ENCODE results near the gene IL6ST. TPM values are rescaled to one million over a fixed set of nuclear protein-coding genes. Genes with fewer than 3 reads are reported as not detected.
"Not testable (repeated sequence)": the region's sequence is repeated elsewhere in the genome, so short reads cannot be mapped to it uniquely, and the experiment has no call there.

Gene IL6ST
- total RNA-seq, 1 experiment from 2014 or later, result 181 TPM

DNA sequence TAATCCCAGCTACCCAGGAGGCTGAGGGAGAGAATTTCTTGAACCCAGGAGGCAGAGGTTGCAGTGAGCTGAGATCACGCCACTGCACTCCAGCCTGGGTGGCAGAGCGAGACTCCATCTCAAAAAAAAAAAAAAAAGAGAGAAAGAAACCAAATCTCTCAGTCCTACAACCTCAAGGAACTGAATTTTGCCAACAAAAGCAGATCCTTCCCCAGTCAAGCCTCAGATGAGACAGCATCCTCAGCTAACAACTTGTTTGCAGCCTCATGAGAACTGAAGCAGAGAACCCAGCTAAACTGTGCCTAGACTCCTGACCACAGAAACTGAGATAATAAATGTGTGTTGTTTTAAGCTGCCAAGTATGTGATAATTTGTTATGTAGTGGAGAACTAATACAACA, 7.5 kb upstream of the IL6ST start:
- Histone ChIP-seq H3K36me3 (ENCODE audit: control insufficient read depth, insufficient read depth, low read length) (no peaks in the 10 kb centered on the region), H3K4me1 (ENCODE audit: control insufficient read depth, insufficient read depth, low read length) (no peaks in the 10 kb centered on the region), H3K4me3 (ENCODE audit: low read depth in 2 of 2, low read length in 2 of 2) (no peak overlapping the region), H3K9me3 (ENCODE audit: control insufficient read depth, insufficient read depth, low read depth, low read length) (no peaks in the 10 kb centered on the region), H3K27me3 (ENCODE audit: control insufficient read depth, insufficient read depth, low read length) (no peaks in the 10 kb centered on the region), H3K27ac (ENCODE audit: low read length) (no peak overlapping the region)
- BruUV-seq (replicated peaks), result no TSS peak
- in situ Hi-C loops (cut with HindIII; ENCODE audit: low pct_unique_long_range_greater_than_20kb, low sequenced_read_pairs), result no loop called here
- ChIA-PET POLR2A (interaction anchor here (0.7 kb wide), 1 partner anchor 266 kb away, joined by 8 read pairs; no protein-coding TSS in a partner anchor), CTCF (interaction anchor here (0.7 kb wide), 1 partner anchor 805 kb away, joined by 3 read pairs; no protein-coding TSS in a partner anchor)
- intact Hi-C loops (cut with micrococcal nuclease; ENCODE audit: unreplicated experiment), result no loop called here
- DNase-seq (ENCODE audit: low read depth, low spot score) (no peak), ATAC-seq (no peak)
- TF ChIP-seq, protein P1, sequence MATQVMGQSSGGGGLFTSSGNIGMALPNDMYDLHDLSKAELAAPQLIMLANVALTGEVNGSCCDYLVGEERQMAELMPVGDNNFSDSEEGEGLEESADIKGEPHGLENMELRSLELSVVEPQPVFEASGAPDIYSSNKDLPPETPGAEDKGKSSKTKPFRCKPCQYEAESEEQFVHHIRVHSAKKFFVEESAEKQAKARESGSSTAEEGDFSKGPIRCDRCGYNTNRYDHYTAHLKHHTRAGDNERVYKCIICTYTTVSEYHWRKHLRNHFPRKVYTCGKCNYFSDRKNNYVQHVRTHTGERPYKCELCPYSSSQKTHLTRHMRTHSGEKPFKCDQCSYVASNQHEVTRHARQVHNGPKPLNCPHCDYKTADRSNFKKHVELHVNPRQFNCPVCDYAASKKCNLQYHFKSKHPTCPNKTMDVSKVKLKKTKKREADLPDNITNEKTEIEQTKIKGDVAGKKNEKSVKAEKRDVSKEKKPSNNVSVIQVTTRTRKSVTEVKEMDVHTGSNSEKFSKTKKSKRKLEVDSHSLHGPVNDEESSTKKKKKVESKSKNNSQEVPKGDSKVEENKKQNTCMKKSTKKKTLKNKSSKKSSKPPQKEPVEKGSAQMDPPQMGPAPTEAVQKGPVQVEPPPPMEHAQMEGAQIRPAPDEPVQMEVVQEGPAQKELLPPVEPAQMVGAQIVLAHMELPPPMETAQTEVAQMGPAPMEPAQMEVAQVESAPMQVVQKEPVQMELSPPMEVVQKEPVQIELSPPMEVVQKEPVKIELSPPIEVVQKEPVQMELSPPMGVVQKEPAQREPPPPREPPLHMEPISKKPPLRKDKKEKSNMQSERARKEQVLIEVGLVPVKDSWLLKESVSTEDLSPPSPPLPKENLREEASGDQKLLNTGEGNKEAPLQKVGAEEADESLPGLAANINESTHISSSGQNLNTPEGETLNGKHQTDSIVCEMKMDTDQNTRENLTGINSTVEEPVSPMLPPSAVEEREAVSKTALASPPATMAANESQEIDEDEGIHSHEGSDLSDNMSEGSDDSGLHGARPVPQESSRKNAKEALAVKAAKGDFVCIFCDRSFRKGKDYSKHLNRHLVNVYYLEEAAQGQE (IDR thresholded peaks at IDR 0.05; ENCODE audit: insufficient read depth in 1 of 2, low read depth in 2 of 2, low read length in 1 of 2), result no peak
- no peak for TF ChIP-seq TCF7L2 (IDR thresholded peaks at IDR 0.05; ENCODE audit: low read depth, low read length)
- TF ChIP-seq POLR2AphosphoS5 (IDR thresholded peaks at IDR 0.05; ENCODE audit: low read depth, low read length), result no peak
- TF ChIP-seq SIN3A (IDR thresholded peaks at IDR 0.05; ENCODE audit: borderline replicate concordance, insufficient read depth, low read depth, low read length), result no peak
- TF ChIP-seq, protein P2, sequence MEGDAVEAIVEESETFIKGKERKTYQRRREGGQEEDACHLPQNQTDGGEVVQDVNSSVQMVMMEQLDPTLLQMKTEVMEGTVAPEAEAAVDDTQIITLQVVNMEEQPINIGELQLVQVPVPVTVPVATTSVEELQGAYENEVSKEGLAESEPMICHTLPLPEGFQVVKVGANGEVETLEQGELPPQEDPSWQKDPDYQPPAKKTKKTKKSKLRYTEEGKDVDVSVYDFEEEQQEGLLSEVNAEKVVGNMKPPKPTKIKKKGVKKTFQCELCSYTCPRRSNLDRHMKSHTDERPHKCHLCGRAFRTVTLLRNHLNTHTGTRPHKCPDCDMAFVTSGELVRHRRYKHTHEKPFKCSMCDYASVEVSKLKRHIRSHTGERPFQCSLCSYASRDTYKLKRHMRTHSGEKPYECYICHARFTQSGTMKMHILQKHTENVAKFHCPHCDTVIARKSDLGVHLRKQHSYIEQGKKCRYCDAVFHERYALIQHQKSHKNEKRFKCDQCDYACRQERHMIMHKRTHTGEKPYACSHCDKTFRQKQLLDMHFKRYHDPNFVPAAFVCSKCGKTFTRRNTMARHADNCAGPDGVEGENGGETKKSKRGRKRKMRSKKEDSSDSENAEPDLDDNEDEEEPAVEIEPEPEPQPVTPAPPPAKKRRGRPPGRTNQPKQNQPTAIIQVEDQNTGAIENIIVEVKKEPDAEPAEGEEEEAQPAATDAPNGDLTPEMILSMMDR (IDR thresholded peaks at IDR 0.05), result no peak

DNA sequence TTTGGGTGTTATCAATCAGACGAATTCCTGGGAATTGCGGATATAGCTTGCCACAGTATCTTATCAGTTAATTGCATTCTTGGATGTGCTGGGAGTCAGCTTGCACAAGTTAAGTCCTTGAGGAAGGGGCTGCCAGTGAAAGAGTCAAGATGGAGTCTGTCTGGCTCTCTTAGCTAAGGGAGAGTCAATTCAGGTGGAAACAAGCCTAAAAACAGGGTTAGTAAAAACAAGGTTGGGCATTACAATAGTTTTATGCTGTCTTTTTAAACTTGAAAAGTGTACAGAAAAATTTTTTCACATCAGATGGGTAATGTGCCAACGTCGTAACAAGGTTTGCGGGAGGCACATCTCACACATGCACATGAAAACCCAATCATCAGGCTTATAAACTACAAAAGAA, 5.5 kb upstream of the IL6ST start:
- ChIA-PET CTCF (interaction anchor here (0.7 kb wide), 1 partner anchor 41 kb away, joined by 3 read pairs; no protein-coding TSS in a partner anchor), POLR2A (interaction anchor here (0.6 kb wide), 1 partner anchor 41 kb away, joined by 8 read pairs; no protein-coding TSS in a partner anchor)
- ATAC-seq; BruUV-seq (replicated peaks); H3K9me3 ChIP-seq (ENCODE audit: control insufficient read depth, insufficient read depth, low read depth, low read length); H3K27ac ChIP-seq (ENCODE audit: low read length); H3K36me3 ChIP-seq (ENCODE audit: control insufficient read depth, insufficient read depth, low read length); H3K4me3 ChIP-seq (ENCODE audit: low read depth in 2 of 2, low read length in 2 of 2); DNase-seq (ENCODE audit: low read depth, low spot score); H3K27me3 ChIP-seq (ENCODE audit: control insufficient read depth, insufficient read depth, low read length); in situ Hi-C loops (cut with HindIII; ENCODE audit: low pct_unique_long_range_greater_than_20kb, low sequenced_read_pairs); intact Hi-C loops (cut with micrococcal nuclease; ENCODE audit: unreplicated experiment): not testable (repeated sequence)
- H3K4me1 ChIP-seq (ENCODE audit: control insufficient read depth, insufficient read depth, low read length), result peaks cover 13% of the 10 kb centered on the region

DNA sequence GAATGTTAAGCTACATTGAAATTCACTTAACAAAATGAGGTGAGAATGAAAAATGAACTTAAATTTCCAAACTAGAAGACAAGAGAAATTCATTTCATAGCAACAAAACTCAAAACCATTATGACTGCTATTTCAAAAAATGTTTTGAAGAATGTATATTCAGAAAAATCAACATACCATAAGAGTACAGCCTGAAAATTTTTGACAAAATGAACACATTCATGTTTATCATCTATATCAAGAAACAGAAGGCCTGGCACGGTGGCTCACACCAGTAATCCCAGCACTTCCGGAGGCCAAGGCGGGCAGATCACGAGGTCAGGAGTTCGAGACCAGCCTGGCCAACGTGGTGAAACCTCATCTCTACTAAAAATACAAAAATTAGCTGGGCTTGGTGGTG, 4.2 kb upstream of the IL6ST start:
- Histone ChIP-seq H3K4me3 (ENCODE audit: low read depth in 2 of 2, low read length in 2 of 2) (no peak overlapping the region), H3K36me3 (ENCODE audit: control insufficient read depth, insufficient read depth, low read length) (no peaks in the 10 kb centered on the region), H3K27me3 (ENCODE audit: control insufficient read depth, insufficient read depth, low read length) (no peaks in the 10 kb centered on the region), H3K9me3 (ENCODE audit: control insufficient read depth, insufficient read depth, low read depth, low read length) (no peaks in the 10 kb centered on the region), H3K27ac (ENCODE audit: low read length) (no peak overlapping the region; the same call in 1 of the 2 replicates), H3K4me1 (ENCODE audit: control insufficient read depth, insufficient read depth, low read length) (peaks cover 13% of the 10 kb centered on the region)
- DNase-seq (ENCODE audit: low read depth, low spot score), result no peak
- ChIA-PET POLR2A (interaction anchor here (0.6 kb wide), 1 partner anchor 129 kb away, joined by 3 read pairs; no protein-coding TSS in a partner anchor), CTCF (no interaction called here)
- ATAC-seq, result no peak
- intact Hi-C loops (cut with micrococcal nuclease; ENCODE audit: unreplicated experiment), result loop anchor here (10.0 kb wide), 1 partner anchor 206 kb away; no protein-coding TSS in a partner anchor
- no TSS peak for BruUV-seq (replicated peaks)
- TF ChIP-seq, protein P2 (IDR thresholded peaks at IDR 0.05), result no peak
- TF ChIP-seq, protein P1 (IDR thresholded peaks at IDR 0.05; ENCODE audit: insufficient read depth in 1 of 2, low read depth in 2 of 2, low read length in 1 of 2), result no peak
- TF ChIP-seq TCF7L2 (IDR thresholded peaks at IDR 0.05; ENCODE audit: low read depth, low read length), result no peak
- TF ChIP-seq SIN3A (IDR thresholded peaks at IDR 0.05; ENCODE audit: borderline replicate concordance, insufficient read depth, low read depth, low read length), result no peak
- TF ChIP-seq POLR2AphosphoS5 (IDR thresholded peaks at IDR 0.05; ENCODE audit: low read depth, low read length), result no peak
- in situ Hi-C loops (cut with HindIII; ENCODE audit: low pct_unique_long_range_greater_than_20kb, low sequenced_read_pairs), result no loop called here

All from Panc1 (cell line).